DMS 273 (cell line): ENCODE results near the gene NHLH2.

Source experiments
- DNase-seq: peaks from one replicate; lab custom pipeline; 2025; ENCODE audit not compliant: unreplicated experiment; lab: John Stamatoyannopoulos, UW

Gene NHLH2

DNA sequence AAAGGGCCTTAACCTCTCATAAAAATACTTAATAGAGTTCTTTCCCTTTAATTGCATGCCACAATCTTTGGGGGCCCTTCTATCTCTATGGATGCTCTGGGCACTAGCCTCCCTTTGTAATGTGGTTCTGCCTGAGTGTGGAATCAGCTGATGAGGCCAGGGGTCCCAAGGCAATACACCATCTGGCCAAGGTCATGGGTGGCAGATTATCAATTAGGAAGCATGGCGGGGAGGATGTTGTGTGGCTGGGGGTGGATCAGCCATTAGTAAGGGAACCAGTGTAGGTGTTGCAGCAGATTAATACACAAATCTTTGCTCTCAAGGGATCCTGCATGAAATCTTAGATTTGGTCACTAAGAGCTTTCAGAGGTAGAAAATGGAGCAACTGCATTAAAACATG is 35.3 kb downstream of the NHLH2 start:
- no peak for DNase-seq

DNA sequence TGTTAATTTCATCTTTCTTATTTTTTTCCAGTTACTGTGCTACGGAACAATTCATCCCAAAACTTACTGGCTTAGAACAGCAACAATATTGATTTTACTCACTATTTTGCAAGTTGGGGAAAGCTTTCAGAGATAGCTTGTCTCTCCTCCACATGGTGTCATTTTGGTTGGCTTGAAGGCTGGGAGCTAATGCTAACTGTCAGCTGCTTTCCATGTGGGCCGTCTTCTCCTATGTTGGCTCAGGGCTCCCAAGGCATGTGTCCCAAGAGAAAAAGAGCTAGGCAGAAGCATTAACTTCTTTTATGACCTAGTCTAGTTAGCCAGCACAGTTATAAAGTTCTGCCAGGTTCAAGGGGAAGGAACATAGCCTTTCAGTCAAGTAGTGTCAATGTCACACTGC is 38.5 kb downstream of the NHLH2 start:
- no peak for DNase-seq

DNA sequence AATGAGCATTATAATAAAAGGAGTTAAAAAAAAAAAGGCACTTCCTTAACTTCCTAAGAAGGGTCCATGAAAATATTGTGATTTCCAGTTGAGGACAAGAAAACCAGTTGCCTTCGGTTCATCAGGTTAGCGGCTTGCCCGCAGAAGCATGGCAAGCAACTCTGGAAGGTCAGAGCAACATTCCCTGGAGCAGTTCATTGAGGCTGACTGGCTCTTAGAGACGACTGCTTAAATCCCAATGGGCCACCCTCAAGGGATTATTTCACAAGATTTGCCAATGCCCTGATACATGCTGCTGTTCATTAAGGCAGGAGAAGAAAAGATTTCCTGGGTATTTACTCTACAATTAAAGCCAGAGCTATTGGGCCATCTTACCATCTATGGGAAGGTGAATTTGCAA is 43.4 kb downstream of the NHLH2 start:
- DNase-seq, result no peak

DNA sequence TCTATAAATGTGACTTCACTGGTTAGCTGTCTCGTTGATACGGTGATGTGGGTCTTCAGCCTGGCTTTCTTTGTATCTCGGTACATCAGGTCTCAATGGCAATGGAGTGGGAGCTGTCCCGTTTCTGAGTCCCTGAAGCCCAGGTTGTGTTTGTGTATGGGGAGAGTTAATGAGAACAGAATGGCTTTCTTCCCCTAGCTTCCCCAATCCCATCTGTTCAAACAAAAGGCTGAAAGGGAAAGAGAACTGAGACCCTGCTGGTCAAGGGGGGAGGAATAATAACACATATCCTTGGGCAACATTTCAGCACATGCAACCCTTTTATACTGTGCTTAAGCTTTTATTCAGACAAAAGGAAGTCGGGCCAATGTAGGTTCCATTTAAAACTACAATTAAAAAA is 44.0 kb downstream of the NHLH2 start:
- DNase-seq, result peak; percentile 82

DNA sequence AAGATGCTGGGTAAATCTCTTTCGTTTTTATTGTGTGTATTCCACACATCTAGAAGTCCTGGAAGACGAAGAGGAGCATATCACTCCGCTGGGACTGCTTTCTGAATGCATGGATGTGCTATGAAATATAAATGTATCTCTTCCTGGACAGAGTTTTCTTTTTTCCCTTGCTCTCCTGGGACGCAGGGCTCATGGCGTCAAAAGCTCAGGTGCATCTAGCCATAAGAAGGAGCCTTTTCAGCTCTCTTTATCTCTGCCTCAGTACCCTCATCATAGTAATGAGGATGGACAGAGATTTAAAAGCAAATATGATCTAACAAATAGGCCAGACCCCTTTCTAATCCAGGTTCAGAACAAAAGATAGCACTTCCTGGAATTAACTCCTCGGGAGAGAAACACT is 44.9 kb downstream of the NHLH2 start:
- no peak for DNase-seq

DNA sequence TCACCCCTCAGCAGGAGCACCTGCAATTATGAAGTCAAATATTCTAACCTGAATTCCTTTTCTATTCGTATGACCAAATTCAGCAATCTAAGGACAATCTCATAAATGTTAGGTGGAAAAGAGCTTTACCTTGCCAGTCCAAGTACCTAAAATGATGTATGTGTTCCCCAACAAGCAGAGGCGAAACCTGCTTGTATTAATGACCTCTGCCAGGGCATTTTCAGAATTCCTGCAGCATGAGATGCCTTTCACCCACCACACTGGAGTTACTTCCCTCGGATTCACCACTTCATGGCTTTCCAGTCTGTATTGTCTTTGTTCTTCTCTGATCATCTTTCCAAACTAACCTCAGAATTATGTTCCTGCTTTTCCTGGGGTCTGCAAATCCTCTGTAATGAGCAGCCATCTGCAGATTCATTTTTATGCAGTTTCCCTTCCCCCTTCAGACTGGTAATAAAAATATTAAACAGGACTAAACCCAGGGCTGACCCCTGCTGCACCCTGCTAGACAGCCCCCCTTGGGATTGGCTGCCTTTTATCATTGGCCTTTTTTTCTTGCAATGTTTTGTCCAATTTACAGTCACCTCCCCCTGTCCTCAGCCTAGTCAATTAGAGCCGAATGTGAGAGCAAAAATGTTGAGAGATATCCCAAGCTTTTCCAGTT is 45.8 kb downstream of the NHLH2 start:
- no peak for DNase-seq

DNA sequence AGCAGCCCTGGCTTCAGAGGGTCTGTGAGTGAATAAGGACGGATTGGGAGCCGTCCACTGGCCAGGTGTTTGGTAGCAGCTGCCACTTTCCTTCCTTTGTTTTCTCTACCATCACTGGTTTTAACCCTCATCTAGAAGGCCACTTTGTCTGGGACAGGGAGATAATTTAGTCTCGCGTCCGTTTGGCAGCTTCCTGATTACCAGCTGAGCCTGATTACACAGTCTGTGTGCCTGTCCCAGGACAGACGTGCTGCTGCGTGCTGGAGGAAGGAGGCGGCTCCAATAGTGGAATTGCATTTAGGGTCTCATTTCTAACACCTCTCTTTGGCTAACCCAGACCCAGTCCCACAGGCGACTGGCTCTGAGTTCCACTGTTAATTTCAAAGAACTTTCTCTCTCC is 47.8 kb downstream of the NHLH2 start:
- DNase-seq, result no peak

DNA sequence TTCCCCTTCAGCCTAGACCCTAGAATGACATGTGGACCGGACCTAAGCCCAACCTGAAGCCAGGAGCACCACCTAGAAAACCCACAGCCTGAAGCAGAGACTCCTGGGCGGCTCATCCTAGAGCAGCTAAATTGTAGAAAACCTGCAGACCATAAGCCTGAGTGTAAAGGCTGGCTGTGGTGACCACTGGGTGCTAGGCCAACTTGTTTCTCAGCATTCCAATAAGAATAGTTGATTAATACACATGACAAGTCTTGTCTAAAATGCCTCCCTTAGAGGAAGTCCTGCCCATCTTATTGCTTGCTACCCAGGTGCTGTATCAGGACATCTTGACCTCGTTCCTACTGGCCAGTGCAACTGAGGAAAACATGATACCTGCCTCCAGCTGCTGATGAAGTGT is 49.1 kb downstream of the NHLH2 start:
- DNase-seq, result no peak

DNA sequence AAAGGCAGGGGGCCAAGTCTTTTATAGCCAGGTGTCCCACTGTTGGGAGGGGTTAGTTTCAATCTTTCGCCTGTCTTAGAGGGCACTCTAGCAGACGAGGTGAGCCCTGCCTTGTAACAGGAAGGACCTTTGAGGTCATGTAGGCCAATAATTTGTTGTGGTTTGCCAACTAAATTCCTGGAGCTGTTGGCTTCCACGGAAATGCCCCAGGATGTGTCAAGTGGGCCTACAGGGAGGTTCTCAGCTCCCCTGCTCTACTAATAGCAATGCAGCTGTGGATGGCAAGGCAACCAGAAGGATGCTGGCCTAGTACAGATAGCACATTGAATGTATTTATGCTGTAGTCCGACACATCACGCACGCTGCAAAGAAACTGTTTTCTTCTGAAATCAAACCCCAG is 50.1 kb downstream of the NHLH2 start:
- DNase-seq, result no peak

DNA sequence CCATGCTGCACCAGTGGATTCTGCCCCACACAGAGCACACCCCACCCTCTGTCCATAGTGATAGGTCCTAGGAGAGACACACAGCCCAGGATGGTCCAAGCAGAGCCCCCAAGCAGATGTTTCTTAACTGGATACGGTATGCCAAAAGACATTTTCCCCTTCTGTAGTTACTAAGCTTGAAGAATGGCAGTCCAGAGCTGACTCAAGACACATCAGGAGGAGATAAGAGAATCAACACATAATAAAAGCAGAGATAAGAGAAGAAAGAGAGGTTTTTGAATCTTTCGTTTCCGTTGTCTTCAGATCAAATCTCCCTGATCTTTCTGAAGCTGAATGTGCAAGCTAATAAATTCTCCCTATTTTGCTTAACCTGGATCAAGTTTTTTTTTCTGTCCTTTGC is 50.6 kb downstream of the NHLH2 start:
- no peak for DNase-seq
